ENCODE measurements around the gene PPP1R16B.
"Not testable (repeated sequence)": the region's sequence is repeated elsewhere in the genome, so short reads cannot be mapped to it uniquely, and the experiment has no call there.

The PPP1R16B gene

DNA sequence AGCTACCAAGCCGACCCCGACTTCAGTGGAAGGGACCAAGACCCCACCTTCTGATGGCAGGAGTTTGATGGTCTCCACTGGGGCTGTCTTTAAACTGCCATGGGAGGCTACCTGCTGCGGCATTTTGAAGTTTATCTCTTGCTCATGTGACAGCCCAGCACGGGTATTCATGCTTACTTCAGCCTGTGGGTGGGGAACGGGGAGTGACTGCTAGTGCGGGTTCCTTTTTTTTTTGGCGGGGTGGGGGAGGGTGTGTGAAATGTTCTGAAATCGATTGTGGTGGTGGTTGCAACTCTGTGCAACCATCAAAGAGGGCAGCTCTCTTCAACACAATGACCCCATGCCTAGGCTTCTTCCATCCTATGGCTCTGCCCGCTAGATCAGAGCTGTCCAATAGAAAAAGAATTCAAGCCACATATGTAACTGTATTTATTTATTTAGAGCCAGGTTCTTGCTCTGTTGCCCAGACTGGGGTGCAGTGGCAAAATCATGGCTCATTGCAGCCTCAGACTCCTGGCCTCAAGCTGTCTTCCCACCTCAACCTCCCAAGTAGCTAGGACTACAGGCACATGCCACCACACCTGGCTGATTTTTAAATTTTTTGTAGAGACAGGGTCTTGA lies 53.7 kb downstream of the PPP1R16B start:
- CTCF ChIA-PET: interaction anchor here (0.7 to 1.4 kb wide), 5 partner anchors 16 to 208 kb away, joined by 3 to 5 read pairs (median 4); no protein-coding TSS in a partner anchor
- POLR2A ChIA-PET (ENCODE audit: low non-redundant PET): no interaction called here
- TF ChIP-seq, protein P1, sequence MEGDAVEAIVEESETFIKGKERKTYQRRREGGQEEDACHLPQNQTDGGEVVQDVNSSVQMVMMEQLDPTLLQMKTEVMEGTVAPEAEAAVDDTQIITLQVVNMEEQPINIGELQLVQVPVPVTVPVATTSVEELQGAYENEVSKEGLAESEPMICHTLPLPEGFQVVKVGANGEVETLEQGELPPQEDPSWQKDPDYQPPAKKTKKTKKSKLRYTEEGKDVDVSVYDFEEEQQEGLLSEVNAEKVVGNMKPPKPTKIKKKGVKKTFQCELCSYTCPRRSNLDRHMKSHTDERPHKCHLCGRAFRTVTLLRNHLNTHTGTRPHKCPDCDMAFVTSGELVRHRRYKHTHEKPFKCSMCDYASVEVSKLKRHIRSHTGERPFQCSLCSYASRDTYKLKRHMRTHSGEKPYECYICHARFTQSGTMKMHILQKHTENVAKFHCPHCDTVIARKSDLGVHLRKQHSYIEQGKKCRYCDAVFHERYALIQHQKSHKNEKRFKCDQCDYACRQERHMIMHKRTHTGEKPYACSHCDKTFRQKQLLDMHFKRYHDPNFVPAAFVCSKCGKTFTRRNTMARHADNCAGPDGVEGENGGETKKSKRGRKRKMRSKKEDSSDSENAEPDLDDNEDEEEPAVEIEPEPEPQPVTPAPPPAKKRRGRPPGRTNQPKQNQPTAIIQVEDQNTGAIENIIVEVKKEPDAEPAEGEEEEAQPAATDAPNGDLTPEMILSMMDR (conservative IDR thresholded peaks at IDR 0.05; ENCODE audit: low read depth): no peak
- H3K27ac ChIP-seq: no peak overlapping the region
- no peak for DNase-seq (ENCODE audit: low spot score)

DNA sequence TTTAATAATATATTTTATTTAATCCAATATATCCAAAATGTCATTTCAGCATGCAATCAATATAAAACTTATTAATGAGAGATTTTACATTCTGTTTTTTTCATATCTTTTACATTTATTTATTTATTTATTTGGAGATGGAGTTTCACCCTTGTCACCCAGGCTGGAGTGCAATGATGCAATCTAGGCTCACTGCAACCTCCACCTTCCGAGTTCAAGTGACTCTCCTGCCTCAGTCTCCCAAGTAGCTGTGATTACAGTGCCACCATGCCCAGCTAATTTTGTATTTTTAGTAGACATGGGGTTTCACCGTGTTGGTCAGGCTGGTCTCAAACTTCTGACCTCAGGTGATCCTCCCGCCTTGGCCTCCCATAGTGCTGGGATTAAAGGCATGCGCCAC lies 54.4 kb downstream of the PPP1R16B start:
- DNase-seq (ENCODE audit: low spot score); POLR2A ChIA-PET (ENCODE audit: low non-redundant PET); H3K27ac ChIP-seq: not testable (repeated sequence)
- CTCF ChIA-PET: interaction anchor here (0.6 to 1.4 kb wide), 4 partner anchors 19 to 217 kb away, joined by 3 to 5 read pairs (median 4); no protein-coding TSS in a partner anchor

DNA sequence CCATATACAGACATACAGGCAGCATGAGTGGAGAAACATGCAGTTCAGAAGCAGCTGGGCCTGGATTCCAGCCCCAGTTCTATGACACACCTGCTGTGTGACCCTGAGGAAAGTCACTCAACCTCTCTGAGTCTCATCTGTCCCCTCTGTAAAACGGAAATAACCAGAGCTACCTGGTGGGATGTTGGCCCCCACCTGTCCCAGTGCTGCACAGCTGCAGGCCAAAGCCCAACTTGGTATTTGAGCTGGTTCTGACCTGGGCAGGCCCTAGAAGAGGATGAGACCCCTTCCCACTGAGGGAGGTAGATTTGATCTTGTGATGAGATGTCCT lies 55.5 kb downstream of the PPP1R16B start:
- CTCF ChIA-PET: interaction anchor here (0.5 to 1.1 kb wide), 8 partner anchors 32 to 486 kb away, joined by 3 to 8 read pairs (median 3); no protein-coding TSS in a partner anchor
- no peak for DNase-seq (ENCODE audit: low spot score)
- H3K27ac ChIP-seq: no peak overlapping the region
- POLR2A ChIA-PET (ENCODE audit: low non-redundant PET): no interaction called here
- TF ChIP-seq, protein P1 (conservative IDR thresholded peaks at IDR 0.05; ENCODE audit: low read depth): no peak

DNA sequence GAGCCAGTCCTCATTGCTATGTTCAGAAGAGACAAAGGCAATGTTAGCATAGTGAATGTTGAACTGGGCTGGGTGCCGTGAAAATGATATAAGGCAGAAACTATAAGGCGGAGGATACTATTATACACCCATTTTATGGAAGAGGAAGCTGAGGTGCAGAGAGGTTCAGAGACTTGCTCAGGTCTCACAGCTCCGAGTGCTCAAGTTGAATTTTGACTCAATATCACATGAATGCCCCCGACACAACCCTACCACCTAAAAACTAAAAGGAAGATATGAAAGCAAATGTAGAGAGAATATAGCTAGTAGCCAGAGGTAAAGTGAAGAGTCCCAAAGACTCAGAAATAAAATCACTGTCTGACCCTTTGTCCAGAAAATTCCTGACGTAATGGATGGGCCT lies 56.7 kb downstream of the PPP1R16B start:
- no peak overlapping the region for H3K27ac ChIP-seq
- DNase-seq (ENCODE audit: low spot score): no peak
- CTCF ChIA-PET: no interaction called here
- TF ChIP-seq, protein P1 (conservative IDR thresholded peaks at IDR 0.05; ENCODE audit: low read depth): no peak
- POLR2A ChIA-PET (ENCODE audit: low non-redundant PET): no interaction called here

DNA sequence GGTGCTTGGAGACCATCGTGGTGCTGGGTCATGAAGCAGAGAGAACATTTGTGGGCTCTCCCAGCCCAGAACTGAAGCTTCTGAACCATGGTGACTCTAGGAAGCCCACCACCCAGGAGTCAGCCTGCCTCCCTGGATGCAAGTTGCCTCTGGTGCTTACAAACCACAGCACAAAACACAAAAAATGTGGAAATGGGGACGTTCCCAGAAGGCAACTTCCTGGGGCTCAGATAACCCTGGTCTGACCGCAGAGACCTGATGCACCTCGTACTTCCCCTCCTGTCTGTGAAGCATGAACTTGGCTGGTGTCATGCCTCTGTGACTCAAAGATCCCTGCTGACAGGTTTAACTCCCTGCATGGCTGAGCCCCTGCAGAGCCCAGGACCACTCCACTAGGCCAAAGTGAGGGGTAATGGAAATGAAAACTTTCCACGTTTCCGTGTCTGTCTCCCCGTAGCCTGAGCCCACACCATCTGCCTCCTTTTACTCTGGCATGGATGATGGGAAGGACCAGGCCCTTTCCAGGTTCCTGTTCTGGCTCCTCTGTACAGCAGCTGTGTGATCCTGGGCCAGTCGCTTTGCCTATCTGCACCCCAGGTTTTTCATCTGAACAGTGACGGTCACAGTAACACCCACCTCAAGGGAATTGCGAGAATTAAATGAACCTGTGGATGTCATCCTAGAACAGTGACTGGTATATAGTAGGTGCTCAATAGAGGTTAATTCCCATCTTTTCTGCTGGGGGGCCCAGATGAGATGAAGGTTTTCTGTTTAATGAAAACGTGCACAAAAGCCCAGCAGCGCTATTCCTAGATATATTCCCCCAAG lies 57.7 kb downstream of the PPP1R16B start:
- POLR2A ChIA-PET (ENCODE audit: low non-redundant PET): no interaction called here
- DNase-seq (ENCODE audit: low spot score): no peak
- TF ChIP-seq, protein P1 (conservative IDR thresholded peaks at IDR 0.05; ENCODE audit: low read depth): no peak
- CTCF ChIA-PET: interaction anchor here (1.0 kb wide), 1 partner anchor 9 kb away, joined by 3 read pairs; no protein-coding TSS in a partner anchor
- H3K27ac ChIP-seq: no peak overlapping the region

DNA sequence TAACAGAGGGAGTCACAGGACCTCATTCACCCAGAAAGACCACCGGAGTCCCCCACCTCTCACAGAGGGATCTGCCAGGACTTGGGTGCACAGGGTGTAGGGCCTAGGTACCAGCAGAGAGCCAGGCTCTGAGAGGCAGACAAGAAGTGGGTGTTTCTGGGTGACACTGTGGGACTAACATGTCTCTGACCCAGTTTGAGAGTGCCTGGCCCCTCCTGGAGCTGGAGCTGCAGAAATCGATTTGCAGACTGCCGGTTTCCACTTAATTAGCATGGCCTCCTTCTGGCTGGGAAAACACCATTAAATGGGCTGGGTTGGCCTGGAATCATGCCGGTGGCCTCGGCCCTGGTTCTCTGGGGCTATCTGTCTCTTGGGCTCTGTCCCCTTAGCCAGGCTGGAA lies 59.2 kb downstream of the PPP1R16B start:
- no peak for DNase-seq (ENCODE audit: low spot score)
- CTCF ChIA-PET: no interaction called here
- TF ChIP-seq, protein P1 (conservative IDR thresholded peaks at IDR 0.05; ENCODE audit: low read depth): no peak
- POLR2A ChIA-PET (ENCODE audit: low non-redundant PET): no interaction called here
- H3K27ac ChIP-seq: no peak overlapping the region

Measured in RWPE1 (cell line).